C4-2B (cell line): Measurements from ENCODE around the gene ZNF594.

Source experiments
- CTCF ChIP-seq: fragments of 450-650 bp; conservative IDR thresholded peaks from 2 replicates; pipeline ENCODE4 v1.5.1; 2017; ENCODE audit warnings: mild to moderate bottlenecking
- ZFX ChIP-seq: fragments of 450-650 bp; IDR thresholded peaks from 2 replicates; pipeline ENCODE4 v1.6.1; 2017

- no peak for TF ChIP-seq ZFX
- no peak for TF ChIP-seq CTCF
These were observed 52.3 kb downstream of the ZNF594 start for GRCh38 chr17:5139458-5139732.
